Fibroblast of villous mesenchyme (primary cell): ENCODE data around the gene VGLL4. TPM values are rescaled to one million over a fixed set of nuclear protein-coding genes. Genes with fewer than 3 reads are reported as not detected.

Experiments
- DNase-seq: peaks from one replicate; pipeline ENCODE4 v3.0.0-alpha.2; 2010; ENCODE audit warnings: low read depth
- H3K4me3 ChIP-seq: 2 replicates; pipeline ENCODE4 v1.5.1; 2011; ENCODE audit warnings: low read depth, mild to moderate bottlenecking, low read length
- CTCF ChIP-seq: IDR thresholded peaks from 2 replicates; pipeline ENCODE4 v1.5.1; 2012; ENCODE audit warnings: low read depth, mild to moderate bottlenecking, low read length; ENCODE audit not compliant: insufficient read depth
- total RNA-seq: library from RNA; depleted of rRNA; stranded (reverse); fragments of >200 nt; gene quantifications from 2 replicates; pipeline ENCODE4 v1.2.3, GENCODE V29; 2012

Gene VGLL4
- total RNA-seq, 1 donor = 65.6 TPM

- no peak for DNase-seq
- no peak for TF ChIP-seq CTCF
- no peak overlapping the region for H3K4me3 ChIP-seq
Observed at GRCh38 chr3:11636394-11636770, 7.3 kb downstream of the VGLL4 start.

- no peak overlapping the region for H3K4me3 ChIP-seq
- DNase-seq = peak; percentile 56
- TF ChIP-seq CTCF = no peak
Observed at GRCh38 chr3:11635680-11636393, 7.9 kb downstream of the VGLL4 start.

- no peak overlapping the region for H3K4me3 ChIP-seq
- no peak for TF ChIP-seq CTCF
Observed at GRCh38 chr3:11634974-11635612, 8.6 kb downstream of the VGLL4 start.

GRCh38 chr3:11634081-11634635 is 9.6 kb downstream of the VGLL4 start:
- no peak for TF ChIP-seq CTCF
- no peak for DNase-seq
- H3K4me3 ChIP-seq = no peak overlapping the region

More at GRCh38 chr3:11634974-11635612, 8.6 kb downstream of the VGLL4 start:
- DNase-seq = no peak

- no peak for TF ChIP-seq CTCF
- no peak for DNase-seq
- no peak overlapping the region for H3K4me3 ChIP-seq
Observed at GRCh38 chr3:11632966-11633365, 10.7 kb downstream of the VGLL4 start.

GRCh38 chr3:11632564-11632963 is 11.2 kb downstream of the VGLL4 start:
- H3K4me3 ChIP-seq = no peak overlapping the region
- no peak for TF ChIP-seq CTCF
- DNase-seq = no peak

GRCh38 chr3:11631820-11632219 is 11.9 kb downstream of the VGLL4 start:
- TF ChIP-seq CTCF = no peak
- H3K4me3 ChIP-seq = no peak overlapping the region
- no peak for DNase-seq
